H1 (cell line): ENCODE data around the gene CCDC74A. TPM values are rescaled to one million over a fixed set of nuclear protein-coding genes. Genes with fewer than 3 reads are reported as not detected.

Experiments
- CTCF ChIA-PET: fragments of 300-600 bp; sonication (Branson Sonifier 250); formaldehyde crosslinking; loops from one replicate; lab custom pipeline; 2021; ENCODE audit not compliant: partially characterized antibody; lab: Charles Lee
- POLR2A ChIA-PET: fragments of 300-600 bp; sonication (Branson Sonifier 250); formaldehyde crosslinking; loops from one replicate; lab custom pipeline; 2021; ENCODE audit warnings: inconsistent platforms; ENCODE audit not compliant: partially characterized antibody; lab: Charles Lee
- DNase-seq, 2 experiments: peaks; one replicate each; pipeline versions ENCODE4 v3.0.0 to v3.0.0-alpha.2; 2010 to 2022; ENCODE audit warnings: low spot score in 2 of 2, low read depth in 1 of 2, mixed read lengths in 1 of 2
- FAIRE-seq: peaks from 2 replicates; lab custom pipeline; 2011; peaks lifted over from hg19 to GRCh38; lab: Jason Lieb, UNC
- H2AFZ ChIP-seq: 2 replicates; pipeline ENCODE4 v1.8.1; 2012; ENCODE audit warnings: low read length, inconsistent platforms
- H2AK5ac ChIP-seq: 2 replicates; pipeline ENCODE4 v1.6.1; 2013; ENCODE audit warnings: low read depth, low read length
- H2BK120ac ChIP-seq: replicated peaks from 2 replicates; pipeline ENCODE3; 2013; ENCODE audit warnings: low read depth, low read length, inconsistent platforms
- H2BK12ac ChIP-seq: 2 replicates; pipeline ENCODE4 v1.6.1; 2013; ENCODE audit warnings: low read depth, low read length
- H2BK15ac ChIP-seq: 2 replicates; pipeline ENCODE4 v1.6.1; 2013; ENCODE audit warnings: low read length
- H2BK20ac ChIP-seq: 2 replicates; pipeline ENCODE4 v1.6.1; 2013; ENCODE audit warnings: low read length
- H2BK5ac ChIP-seq: 2 replicates; pipeline ENCODE4 v1.6.1; 2013; ENCODE audit warnings: low read depth, low read length
- H3K14ac ChIP-seq: 2 replicates; pipeline ENCODE4 v1.6.1; 2013; ENCODE audit warnings: inconsistent platforms; ENCODE audit not compliant: insufficient read length
- H3K18ac ChIP-seq: 2 replicates; pipeline ENCODE4 v1.6.1; 2013; ENCODE audit warnings: low read length; ENCODE audit errors: extremely low read depth
- H3K23ac ChIP-seq: 2 replicates; pipeline ENCODE4 v1.6.1; 2013; ENCODE audit warnings: inconsistent platforms; ENCODE audit not compliant: insufficient read length
- H3K23me2 ChIP-seq: 2 replicates; pipeline ENCODE4 v1.6.1; 2013; ENCODE audit warnings: low read depth, low read length
- H3K27ac ChIP-seq: 2 replicates; pipeline ENCODE4 v1.6.1; 2011; ENCODE audit warnings: low read depth, low read length, inconsistent platforms
- H3K27me3 ChIP-seq, 4 experiments: replicated peaks in 1 of 4; 1 replicate in 1 of 4; 2 replicates in 3 of 4; pipeline versions ENCODE4 v1.6.1 to v1.8.1; 2011 to 2013; ENCODE audit warnings: low read length in 3 of 4, mild to moderate bottlenecking in 3 of 4, inconsistent platforms in 2 of 4, mixed read lengths in 2 of 4, moderate library complexity in 1 of 4; ENCODE audit not compliant: control insufficient read depth in 3 of 4, insufficient read depth in 3 of 4; ENCODE audit errors: extremely low read depth in 1 of 4
- H3K36me3 ChIP-seq, 4 experiments: 2 replicates each; pipeline versions ENCODE4 v1.6.1 to v1.8.1; 2011 to 2013; ENCODE audit warnings: mild to moderate bottlenecking in 4 of 4, low read length in 3 of 4, moderate library complexity in 2 of 4, control low read depth in 1 of 4, inconsistent platforms in 1 of 4; ENCODE audit not compliant: insufficient read depth in 4 of 4, control insufficient read depth in 2 of 4
- H3K4ac ChIP-seq: replicated peaks from 2 replicates; pipeline ENCODE3; 2013; ENCODE audit warnings: low read length, low read depth, mixed read lengths, inconsistent platforms; ENCODE audit not compliant: insufficient read length
- H3K4me1 ChIP-seq, 4 experiments: replicated peaks in 1 of 4; 1 replicate in 1 of 4; 2 replicates in 3 of 4; pipeline versions ENCODE4 v1.6.1 to v1.8.1; 2011 to 2013; ENCODE audit warnings: low read length in 3 of 4, inconsistent platforms in 2 of 4, mixed read lengths in 1 of 4; ENCODE audit not compliant: insufficient read depth in 4 of 4, control insufficient read depth in 3 of 4
- H3K4me2 ChIP-seq, 2 experiments: 2 replicates each; pipeline versions ENCODE4 v1.6.1 to v1.8.1; 2011 to 2013; ENCODE audit warnings: low read depth in 2 of 2, low read length in 2 of 2, control low read depth in 1 of 2, inconsistent platforms in 1 of 2, mild to moderate bottlenecking in 1 of 2; ENCODE audit not compliant: insufficient read depth in 1 of 2
- H3K4me3 ChIP-seq, 4 experiments: fragments of 200-600, 300-600 bp in 1 of 4; sonication (generic), shearing (Covaris generic), sonication (Bioruptor Twin) in 1 of 4; 2 replicates each; pipeline versions ENCODE4 v1.5.1 to v1.8.1; 2011 to 2016; ENCODE audit warnings: low read length in 4 of 4, low read depth in 3 of 4, control low read depth in 2 of 4, inconsistent platforms in 2 of 4, mild to moderate bottlenecking in 2 of 4, mixed read lengths in 1 of 4, moderate library complexity in 1 of 4; ENCODE audit not compliant: insufficient read depth in 2 of 4; ENCODE audit errors: extremely low read depth in 1 of 4
- H3K56ac ChIP-seq: replicated peaks from 2 replicates; pipeline ENCODE3; 2013; ENCODE audit warnings: low read depth, mild to moderate bottlenecking, mixed read lengths, low read length, inconsistent platforms; ENCODE audit not compliant: insufficient read length
- H3K79me1 ChIP-seq: 2 replicates; pipeline ENCODE4 v1.6.1; 2013; ENCODE audit warnings: low read depth, low read length, control low read depth
- H3K79me2 ChIP-seq, 2 experiments: 2 replicates each; pipeline versions ENCODE4 v1.6.1 to v1.8.1; 2012 to 2013; ENCODE audit warnings: low read length in 2 of 2, mild to moderate bottlenecking in 2 of 2, inconsistent platforms in 1 of 2; ENCODE audit not compliant: insufficient read depth in 2 of 2, control insufficient read depth in 1 of 2
- H3K9ac ChIP-seq, 4 experiments: replicated peaks in 1 of 4; 1 replicate in 1 of 4; 2 replicates in 3 of 4; pipeline versions ENCODE4 v1.6.1 to v1.8.1; 2011 to 2013; ENCODE audit warnings: low read depth in 3 of 4, low read length in 3 of 4, control low read depth in 2 of 4, mild to moderate bottlenecking in 2 of 4, moderate library complexity in 2 of 4, inconsistent platforms in 1 of 4; ENCODE audit errors: extremely low read depth in 1 of 4
- H3K9me3 ChIP-seq, 2 experiments: 2 replicates each; pipeline versions ENCODE4 v1.6.1 to v1.8.1; 2012 to 2013; ENCODE audit warnings: mild to moderate bottlenecking in 2 of 2, moderate library complexity in 2 of 2, control low read depth in 1 of 2, inconsistent platforms in 1 of 2, low read depth in 1 of 2, low read length in 1 of 2, mixed read lengths in 1 of 2; ENCODE audit not compliant: insufficient read depth in 2 of 2
- H4K20me1 ChIP-seq, 2 experiments: replicated peaks in 1 of 2; 2 replicates each; pipeline versions ENCODE3 to v1.8.1; 2011 to 2013; ENCODE audit warnings: inconsistent platforms in 2 of 2, low read length in 2 of 2, mild to moderate bottlenecking in 1 of 2; ENCODE audit not compliant: insufficient read depth in 2 of 2, control insufficient read depth in 1 of 2
- H4K5ac ChIP-seq: 2 replicates; pipeline ENCODE4 v1.6.1; 2013; ENCODE audit warnings: low read length, low read depth, mixed read lengths, inconsistent platforms; ENCODE audit not compliant: insufficient read length
- H4K8ac ChIP-seq: 2 replicates; pipeline ENCODE4 v1.8.0; 2013; ENCODE audit warnings: mild to moderate bottlenecking, moderate library complexity, low read length, inconsistent platforms; ENCODE audit not compliant: insufficient read depth; ENCODE audit errors: extremely low read depth
- H4K91ac ChIP-seq: replicated peaks from 2 replicates; pipeline ENCODE3; 2013; ENCODE audit warnings: low read length, mixed read lengths, inconsistent platforms; ENCODE audit not compliant: insufficient read length
- CBX5 ChIP-seq: fragments of 300-800, 300-1000 bp; sonication (generic); IDR thresholded peaks from 2 replicates; pipeline ENCODE4 v1.7.1; 2016; ENCODE audit warnings: antibody characterized with exemption, low read length, low read depth
- CBX8 ChIP-seq: fragments of 300-800, 300-1000 bp; sonication (generic); IDR thresholded peaks from 2 replicates; pipeline ENCODE4 v1.7.1; 2016; ENCODE audit warnings: low read depth, low read length, borderline replicate concordance
- CEBPB ChIP-seq: IDR thresholded peaks from 2 replicates; pipeline ENCODE4 v1.6.1; 2012; ENCODE audit warnings: low read depth, low read length
- CREB1 ChIP-seq: IDR thresholded peaks from 2 replicates; pipeline ENCODE4 v1.6.1; 2012; ENCODE audit warnings: inconsistent platforms
- EZH2 ChIP-seq: fragments of 200-600 bp; sonication (generic); IDR thresholded peaks from 2 replicates; pipeline ENCODE4 v1.7.1; 2012; ENCODE audit warnings: low read depth, mild to moderate bottlenecking, moderate library complexity, low read length, inconsistent platforms; ENCODE audit not compliant: severe bottlenecking
- GTF2F1 ChIP-seq: IDR thresholded peaks from 2 replicates; pipeline ENCODE4 v1.6.1; 2012; ENCODE audit warnings: low read depth, low read length, improper control_type of control experiment, borderline replicate concordance
- HDAC6 ChIP-seq: IDR thresholded peaks from one replicate; pipeline ENCODE4 v1.7.1; 2012; ENCODE audit warnings: low read depth, mild to moderate bottlenecking, inconsistent platforms, low read length, moderate library complexity
- KDM1A ChIP-seq: fragments of 200-600, 300-600 bp; sonication (generic); IDR thresholded peaks from 2 replicates; pipeline ENCODE4 v1.7.1; 2016; ENCODE audit warnings: mild to moderate bottlenecking, low read length, borderline replicate concordance
- MAFK ChIP-seq: IDR thresholded peaks from 2 replicates; pipeline ENCODE4 v1.6.1; 2012; ENCODE audit warnings: low read depth, mild to moderate bottlenecking, improper control_type of control experiment, low read length
- RAD21 ChIP-seq, 2 experiments: IDR thresholded peaks in 1 of 2; conservative IDR thresholded peaks in 1 of 2; 2 replicates each; pipeline ENCODE4 v1.6.1; 2011; ENCODE audit warnings: low read depth in 2 of 2, low read length in 2 of 2, improper control_type of control experiment in 1 of 2, inconsistent platforms in 1 of 2, mild to moderate bottlenecking in 1 of 2, moderate library complexity in 1 of 2
- RBBP5 ChIP-seq: IDR thresholded peaks from 2 replicates; pipeline ENCODE4 v1.7.1; 2012; ENCODE audit warnings: low read depth, mild to moderate bottlenecking, inconsistent platforms, low read length, moderate library complexity, borderline replicate concordance
- RNF2 ChIP-seq: fragments of 200-900, 300-1000 bp; sonication (generic); IDR thresholded peaks from 2 replicates; pipeline ENCODE4 v1.7.1; 2016; ENCODE audit warnings: borderline replicate concordance, low read depth, mild to moderate bottlenecking, antibody characterized with exemption, low read length; ENCODE audit not compliant: poor library complexity, severe bottlenecking; ENCODE audit errors: missing control alignments
- SIN3A ChIP-seq, 2 experiments: IDR thresholded peaks in 1 of 2; conservative IDR thresholded peaks in 1 of 2; 2 replicates each; pipeline ENCODE4 v1.6.1; 2011 to 2012; ENCODE audit warnings: low read length in 2 of 2, improper control_type of control experiment in 1 of 2, low read depth in 1 of 2, mild to moderate bottlenecking in 1 of 2
- SP1 ChIP-seq: IDR thresholded peaks from 2 replicates; pipeline ENCODE4 v1.6.1; 2011; ENCODE audit warnings: low read depth, low read length
- whole genome bisulfite sequencing, 2 experiments: shearing (Covaris generic) in 1 of 2; methylation state at CpG; one replicate each; pipeline versions ENCODE4 v1.1.6 to v1.1.7; 2013 to 2015; ENCODE audit warnings: low lambda C conversion rate in 2 of 2, mixed read lengths in 2 of 2, inconsistent platforms in 1 of 2, low coverage in 1 of 2, missing lambda C conversion rate in 1 of 2; ENCODE audit not compliant: insufficient replicate concordance in 2 of 2, insufficient coverage in 1 of 2, insufficient read length in 1 of 2; ENCODE audit errors: extremely low coverage in 1 of 2, missing lambda C conversion rate in 1 of 2; 5-methylcytosine and 5-hydroxymethylcytosine counted together
- polyA plus RNA-seq, 7 experiments: library from polyadenylated mRNA; depleted of rRNA in 3 of 7; stranded (reverse) in 5 of 7; unstranded in 2 of 7; fragments of >200 nt in 5 of 7; fragments of 200-250 nt in 2 of 7; gene quantifications; 1 replicate in 5 of 7; 2 replicates in 1 of 7; 4 replicates in 1 of 7; pipeline versions ENCODE4 v1.2.1 to v1.2.3, GENCODE V29; 2011 to 2013; ENCODE audit warnings: missing spikeins in 2 of 7, mixed read lengths in 2 of 7
- total RNA-seq: library from RNA; stranded (reverse); fragmentation: NEBNext Ultra II Directional; extraction: Animal tissue kit (Norgen Biotek cat#: 25700); gene quantifications from 2 replicates; pipeline ENCODE4 v1.2.1, GENCODE V29; 2021

Gene CCDC74A
- total and polyA plus RNA-seq, 2 of the 8 experiments (the other 6 are each of a cell fraction or from before 2014, with no cell fraction given) = 18.1 to 21.0 TPM

DNA sequence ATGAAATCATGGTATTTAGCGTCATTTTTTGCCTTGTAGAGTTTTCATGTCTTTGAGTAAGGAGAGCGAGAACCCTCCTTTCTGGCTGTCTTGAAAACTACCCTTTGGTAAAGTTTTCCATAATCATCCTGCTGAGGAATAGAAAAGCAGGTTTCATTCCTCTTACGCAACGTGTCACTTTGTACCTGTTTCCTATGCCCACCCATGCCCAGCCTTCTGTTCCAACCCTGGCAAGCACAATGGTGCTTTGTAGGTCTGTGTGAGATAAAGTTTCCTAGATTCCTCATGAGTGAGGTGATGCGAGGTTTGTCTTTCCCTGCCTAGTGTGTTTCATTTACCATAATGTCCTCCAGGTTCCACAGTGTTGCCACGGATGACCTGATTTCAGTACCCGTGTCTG, 29.3 kb downstream of the CCDC74A start:
- ChIA-PET POLR2A (no interaction called here), CTCF (no interaction called here)
- no peak overlapping the region for H4K5ac ChIP-seq
- no peaks in the 10 kb centered on the region for H3K79me2 ChIP-seq
- H3K4ac ChIP-seq = no peak overlapping the region
- H2BK12ac ChIP-seq = no peak overlapping the region
- no peak overlapping the region for H3K4me2 ChIP-seq
- H3K4me3 ChIP-seq = no peak overlapping the region
- no peak overlapping the region for H3K14ac ChIP-seq
- no peak overlapping the region for H2AK5ac ChIP-seq
- H2BK120ac ChIP-seq = no peak overlapping the region
- no peak overlapping the region for H3K18ac ChIP-seq
- H4K8ac ChIP-seq = no peak overlapping the region
- WGBS, 2 experiments = 94% methylated on average over 7 of the region's 7 CpGs; no CpG with 5 or more reads in 1 of the 2 experiments
- FAIRE-seq (no peak), DNase-seq (no peak)
- H3K36me3 ChIP-seq = no peaks in the 10 kb centered on the region
- no peak overlapping the region for H2BK20ac ChIP-seq
- H2AFZ ChIP-seq = no peak overlapping the region
- no peaks in the 10 kb centered on the region for H3K23me2 ChIP-seq
- no peak overlapping the region for H3K9ac ChIP-seq
- no peak overlapping the region for H2BK5ac ChIP-seq
- H4K91ac ChIP-seq = no peak overlapping the region
- H3K56ac ChIP-seq = no peak overlapping the region
- no peaks in the 10 kb centered on the region for H3K9me3 ChIP-seq
- no peaks in the 10 kb centered on the region for H3K4me1 ChIP-seq
- H3K79me1 ChIP-seq = no peaks in the 10 kb centered on the region
- H4K20me1 ChIP-seq = no peaks in the 10 kb centered on the region
- no peak overlapping the region for H3K23ac ChIP-seq
- no peaks in the 10 kb centered on the region for H3K27me3 ChIP-seq
- no peak overlapping the region for H3K27ac ChIP-seq
- no peak overlapping the region for H2BK15ac ChIP-seq
- TF ChIP-seq CBX8 (no peak), CBX5 (no peak), RBBP5 (no peak), EZH2 (no peak), KDM1A (no peak), MAFK (no peak), RAD21 (IDR thresholded peaks at IDR 0.05 in 1 of 2, conservative IDR thresholded peaks at IDR 0.05 in 1 of 2; ENCODE audit: low read depth in 2 of 2, low read length in 2 of 2) (no peak), CREB1 (no peak), GTF2F1 (no peak), HDAC6 (no peak), SP1 (no peak), RNF2 (no peak), SIN3A (conservative IDR thresholded peaks at IDR 0.05 in 1 of 2, IDR thresholded peaks at IDR 0.05 in 1 of 2; ENCODE audit: low read depth in 1 of 2, low read length in 2 of 2) (no peak), CEBPB (no peak)
